Common myeloid progenitor, CD34-positive (primary cell): ENCODE data around the gene TNFRSF25.

ENCODE experiments used
- CTCF ChIA-PET: fragments of 350-600 bp; sonication (Branson Sonifier 250); formaldehyde crosslinking; loops from one replicate; lab custom pipeline; 2021; ENCODE audit warnings: antibody characterized with exemption; lab: Charles Lee
- POLR2A ChIA-PET: fragments of 350-600 bp; sonication (Branson Sonifier 250); formaldehyde crosslinking; loops from one replicate; lab custom pipeline; 2021; ENCODE audit warnings: antibody characterized with exemption; lab: Charles Lee
- DNase-seq, 3 donors: peaks; one replicate each; pipeline versions ENCODE4 v3.0.0 to v3.0.0-alpha.2; 2013
- H3K27ac ChIP-seq, 2 experiments: 1 replicate in 1 of 2; 2 replicates in 1 of 2; pipeline ENCODE4 v1.7.0; 2013; ENCODE audit warnings: inconsistent platforms in 2 of 2, low read length in 2 of 2, mild to moderate bottlenecking in 2 of 2, low read depth in 1 of 2, moderate library complexity in 1 of 2; ENCODE audit not compliant: severe bottlenecking in 2 of 2, insufficient read depth in 1 of 2, poor library complexity in 1 of 2
- H3K27me3 ChIP-seq, 5 experiments: replicated peaks in 2 of 5; 1 replicate in 3 of 5; 2 replicates in 2 of 5; pipeline versions ENCODE4 v1.6.1 to v1.7.0; 2013; ENCODE audit warnings: low read length in 4 of 5, mild to moderate bottlenecking in 2 of 5, moderate library complexity in 2 of 5, inconsistent platforms in 1 of 5; ENCODE audit not compliant: insufficient read depth in 5 of 5, control insufficient read depth in 4 of 5
- H3K36me3 ChIP-seq, 4 experiments: 1 replicate in 2 of 4; 2 replicates in 2 of 4; pipeline versions ENCODE4 v1.6.1 to v1.7.0; 2013; ENCODE audit warnings: low read length in 3 of 4, control low read depth in 1 of 4, mild to moderate bottlenecking in 1 of 4; ENCODE audit not compliant: control insufficient read depth in 4 of 4, insufficient read depth in 4 of 4
- H3K4me1 ChIP-seq, 4 experiments: 1 replicate in 3 of 4; 2 replicates in 1 of 4; pipeline versions ENCODE4 v1.6.1 to v1.7.1; 2013; ENCODE audit warnings: low read length in 3 of 4, mild to moderate bottlenecking in 3 of 4, control low read depth in 1 of 4, inconsistent platforms in 1 of 4, moderate library complexity in 1 of 4; ENCODE audit not compliant: control insufficient read depth in 4 of 4, insufficient read depth in 4 of 4; ENCODE audit errors: control extremely low read depth in 1 of 4
- H3K4me3 ChIP-seq, 7 experiments: 1 replicate in 4 of 7; 2 replicates in 3 of 7; pipeline versions ENCODE4 v1.5.1 to v1.7.0; 2013; ENCODE audit warnings: mild to moderate bottlenecking in 7 of 7, low read length in 6 of 7, moderate library complexity in 6 of 7, inconsistent platforms in 2 of 7, low read depth in 2 of 7, control low read depth in 1 of 7; ENCODE audit not compliant: insufficient read depth in 4 of 7, control insufficient read depth in 1 of 7; ENCODE audit errors: extremely low read depth in 1 of 7
- H3K9me3 ChIP-seq, 5 experiments: 1 replicate in 4 of 5; 2 replicates in 1 of 5; pipeline versions ENCODE4 v1.6.1 to v1.7.1; 2013; ENCODE audit warnings: low read length in 4 of 5, mild to moderate bottlenecking in 2 of 5, inconsistent platforms in 1 of 5, low read depth in 1 of 5, moderate library complexity in 1 of 5; ENCODE audit not compliant: control insufficient read depth in 4 of 5, insufficient read depth in 2 of 5; ENCODE audit errors: control extremely low read depth in 1 of 5
- WGBS: methylation state at CpG from one replicate; pipeline ENCODE4 v1.1.5; 2013; ENCODE audit not compliant: insufficient coverage; 5-methylcytosine and 5-hydroxymethylcytosine counted together

Gene TNFRSF25

DNA sequence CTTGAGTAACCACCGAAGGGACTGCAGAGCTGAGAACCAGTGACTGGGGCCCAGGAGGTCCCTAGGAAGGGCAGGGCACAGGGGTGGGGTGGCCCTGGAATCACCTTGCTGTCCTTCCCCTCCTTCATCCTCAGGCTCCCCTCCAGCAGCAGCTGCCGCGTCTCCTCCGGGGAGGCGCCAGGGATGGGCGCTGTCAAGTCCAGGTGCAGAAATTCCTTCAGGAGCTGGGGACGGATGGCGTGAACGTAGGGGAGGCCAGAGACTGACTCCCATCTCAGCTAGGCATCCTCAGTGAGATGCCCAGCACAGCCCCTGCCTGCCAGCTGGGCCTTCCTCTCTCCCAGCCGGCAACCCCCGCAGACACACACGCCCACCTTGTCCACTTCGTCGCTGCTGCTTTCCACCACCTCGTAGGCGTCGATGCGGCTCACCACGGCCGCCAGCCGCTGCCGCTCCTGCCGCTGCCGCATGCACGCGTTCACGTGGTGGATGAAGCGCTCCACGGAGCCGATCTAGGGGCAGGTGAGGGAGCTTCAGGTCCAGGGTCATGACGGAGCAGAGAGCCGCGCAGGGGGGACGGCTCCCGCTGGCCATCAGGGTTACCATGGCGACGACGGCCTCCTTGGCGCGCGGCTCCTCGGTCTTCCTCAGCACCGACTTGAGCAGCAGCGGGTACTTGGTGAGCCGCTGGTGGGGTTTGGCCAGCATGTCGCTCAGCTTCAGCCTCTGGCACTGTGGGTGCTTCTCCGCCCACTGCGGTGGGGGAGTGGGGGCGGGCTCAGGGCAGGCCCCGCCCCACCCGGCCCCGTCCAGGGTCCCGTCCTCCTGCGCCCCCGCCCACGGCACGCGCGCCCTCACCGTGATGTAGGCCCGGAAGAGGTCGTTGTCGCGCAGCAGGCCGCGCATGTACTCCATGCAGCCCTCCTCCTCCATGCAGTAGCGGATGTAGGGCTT, 4.4 kb upstream of the TNFRSF25 start:
- Histone ChIP-seq H3K9me3 (no peaks in the 10 kb centered on the region), H3K36me3 (no peaks in the 10 kb centered on the region), H3K4me3 (no peak overlapping the region), H3K27me3 (peaks cover 0 to 24% (median 0%) of the 10 kb centered on the region in 5 experiments), H3K4me1 (peaks cover 0 to 8% (median 7%) of the 10 kb centered on the region in 4 experiments), H3K27ac (no peak overlapping the region)
- DNase-seq: no peak
- CTCF ChIA-PET: interaction anchor here (1.2 kb wide), 1 partner anchor 16 kb away, joined by 4 read pairs; no protein-coding TSS in a partner anchor
- POLR2A ChIA-PET: no interaction called here
- 95% methylated on average over 63 of the region's 67 CpGs for WGBS

DNA sequence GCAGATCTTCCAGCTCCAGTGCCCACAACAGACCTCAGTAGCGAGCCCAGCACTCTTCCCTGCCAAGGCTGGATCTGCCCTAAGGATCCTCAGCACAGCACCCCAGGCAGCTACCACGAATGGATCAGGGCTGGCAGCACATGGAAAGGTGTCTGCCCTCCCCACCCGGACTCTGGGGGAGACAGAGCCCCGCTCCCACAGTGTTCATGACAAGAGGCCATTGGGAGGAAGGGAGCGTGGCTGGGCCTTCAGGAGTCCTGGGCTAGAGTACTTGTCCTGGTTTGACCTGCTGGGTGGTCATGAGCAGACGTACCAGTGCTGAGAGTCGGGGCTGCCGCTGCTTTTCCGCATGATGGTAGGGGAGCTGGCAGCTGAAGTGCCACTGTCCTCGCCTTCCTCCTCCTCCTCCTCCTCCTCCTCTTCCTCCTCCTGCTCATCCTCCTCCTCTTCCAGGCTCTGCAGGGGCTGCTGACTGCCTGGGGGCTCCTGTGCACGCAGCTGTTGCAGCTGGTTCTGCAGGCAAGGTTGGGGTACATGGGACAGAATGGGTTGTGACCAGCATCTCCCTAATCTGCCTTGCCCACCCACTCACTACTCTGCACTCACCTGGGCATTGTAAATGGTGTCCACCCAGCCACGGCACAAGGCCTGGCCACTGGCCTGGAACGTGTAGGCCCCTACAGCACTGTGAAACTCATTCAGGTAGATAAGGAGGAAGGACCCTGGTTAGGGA, 2.9 kb upstream of the TNFRSF25 start:
- peaks cover 0 to 17% (median 14%) of the 10 kb centered on the region in 4 experiments for H3K4me1 ChIP-seq
- peaks cover 0 to 29% (median 0%) of the 10 kb centered on the region in 5 experiments for H3K27me3 ChIP-seq
- POLR2A ChIA-PET: no interaction called here
- no peak for DNase-seq
- H3K4me3 ChIP-seq: no peak overlapping the region
- CTCF ChIA-PET: interaction anchor here (0.5 to 1.3 kb wide), 4 partner anchors 10 to 31 kb away, joined by 3 read pairs; no protein-coding TSS in a partner anchor
- H3K36me3 ChIP-seq: no peaks in the 10 kb centered on the region
- H3K9me3 ChIP-seq: no peaks in the 10 kb centered on the region
- over 99% methylated on average over 12 of the region's 13 CpGs for WGBS
- H3K27ac ChIP-seq: no peak overlapping the region

DNA sequence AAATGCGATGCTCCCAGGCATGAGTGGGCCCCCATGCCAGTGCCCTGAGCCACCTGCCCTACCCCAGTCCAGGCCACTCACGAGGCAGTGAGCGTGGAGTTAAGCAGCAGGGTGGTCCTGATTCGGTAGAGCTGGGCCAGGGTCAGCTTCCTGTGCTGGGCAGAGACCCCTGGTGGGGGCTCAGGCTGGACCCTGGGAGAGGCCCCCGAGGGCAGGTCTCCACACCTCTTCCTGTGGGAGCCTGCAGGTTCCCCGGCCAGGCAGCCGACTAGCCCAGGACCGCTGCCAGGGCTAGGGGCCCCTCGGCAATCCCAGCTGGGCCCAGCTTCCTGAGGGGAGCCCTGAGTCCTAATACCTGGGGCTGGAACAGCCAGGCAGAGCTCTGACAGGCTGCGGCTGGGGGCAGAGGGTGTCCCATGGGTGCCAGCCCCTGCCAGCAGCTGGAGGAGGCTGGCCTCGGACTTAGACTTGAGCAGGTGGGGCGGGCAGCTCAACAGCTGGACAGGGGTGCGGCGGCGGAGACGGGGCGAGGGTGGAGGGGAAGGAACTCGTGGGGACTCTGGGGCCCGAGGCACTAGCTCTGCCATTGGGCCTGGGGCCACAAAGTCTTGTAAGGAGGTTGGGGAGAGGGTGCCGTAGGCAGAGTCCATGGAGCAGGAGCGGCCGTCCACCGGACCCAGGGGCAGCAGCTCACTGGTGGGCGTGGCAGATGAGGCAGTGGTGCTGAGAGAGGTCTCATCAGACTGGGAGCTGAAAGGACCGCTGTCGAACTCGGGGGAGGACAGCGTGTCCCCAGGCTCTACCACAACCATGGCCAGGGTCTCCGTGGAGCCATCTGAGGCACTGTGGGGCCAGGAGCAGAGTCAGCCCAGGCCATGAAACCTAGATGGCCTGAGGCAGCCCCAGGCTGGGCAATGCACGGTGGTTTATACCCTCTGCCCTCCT, 2.0 kb upstream of the TNFRSF25 start:
- Histone ChIP-seq H3K4me3 (no peak overlapping the region), H3K27me3 (peaks cover 0 to 25% (median 0%) of the 10 kb centered on the region in 5 experiments), H3K4me1 (peaks cover 0 to 17% (median 14%) of the 10 kb centered on the region in 4 experiments), H3K36me3 (no peaks in the 10 kb centered on the region), H3K9me3 (no peaks in the 10 kb centered on the region), H3K27ac (no peak overlapping the region)
- POLR2A ChIA-PET: no interaction called here
- DNase-seq: no peak
- CTCF ChIA-PET: interaction anchor here (0.5 to 1.9 kb wide), 7 partner anchors 9 to 31 kb away, joined by 3 to 6 read pairs (median 3); no protein-coding TSS in a partner anchor
- 98% methylated on average over 20 of the region's 30 CpGs for WGBS

DNA sequence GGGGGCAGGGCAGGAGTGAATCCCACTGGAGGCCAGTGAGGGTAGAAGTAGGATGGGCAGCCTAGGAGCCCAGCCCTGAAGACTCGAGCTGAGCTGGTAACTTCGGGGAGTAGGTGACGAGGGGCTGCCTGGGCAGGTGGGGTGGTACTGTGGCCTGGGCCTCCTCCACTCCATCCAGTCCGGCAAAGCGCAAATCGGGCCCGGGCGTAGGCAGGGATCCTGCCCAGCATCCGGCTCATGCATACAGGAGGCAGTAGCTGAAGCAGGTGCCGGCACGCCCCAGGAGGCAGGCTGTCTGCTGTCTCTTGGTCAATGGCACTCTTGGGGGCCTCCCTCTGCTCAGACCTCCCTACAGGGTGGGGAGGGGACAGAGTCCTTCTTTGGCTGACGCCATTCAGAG, 1.3 kb upstream of the TNFRSF25 start:
- no peak overlapping the region for H3K27ac ChIP-seq
- WGBS: 95% methylated on average over 11 of the region's 12 CpGs

DNA sequence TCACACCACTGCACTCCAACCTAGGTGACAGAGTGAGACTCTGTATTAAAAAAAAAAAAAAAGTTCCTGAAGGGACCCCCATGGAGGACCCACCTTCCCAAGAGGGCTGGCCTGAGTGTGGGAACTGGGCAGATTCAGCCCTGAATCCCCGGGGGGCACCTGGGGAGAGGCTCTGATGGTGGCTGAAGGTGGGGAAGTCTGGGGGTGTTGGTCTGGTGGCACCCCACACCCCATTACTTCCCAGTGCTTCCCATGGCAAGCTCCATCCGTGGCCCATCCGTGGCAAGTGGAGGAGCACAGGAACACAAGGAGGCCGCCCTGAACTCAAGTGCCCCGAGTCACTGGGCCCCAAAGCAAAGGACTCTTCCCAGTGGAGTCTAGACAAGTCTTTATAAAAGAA, 778 bp upstream of the TNFRSF25 start:
- peaks cover 0 to 17% (median 14%) of the 10 kb centered on the region in 4 experiments for H3K4me1 ChIP-seq
- H3K27me3 ChIP-seq: peaks cover 0 to 25% (median under 1%) of the 10 kb centered on the region in 5 experiments
- H3K27ac ChIP-seq: no peak overlapping the region
- H3K36me3 ChIP-seq: peaks cover 0 to 5% (median 0%) of the 10 kb centered on the region in 4 experiments
- no peak overlapping the region for H3K4me3 ChIP-seq
- no peak for DNase-seq
- ChIA-PET CTCF (interaction anchor here (1.0 to 1.9 kb wide), 5 partner anchors 11 to 23 kb away, joined by 3 to 6 read pairs (median 4); no protein-coding TSS in a partner anchor), POLR2A (interaction anchor here (0.6 kb wide), 1 partner anchor 469 kb away, joined by 5 read pairs; no protein-coding TSS in a partner anchor)
- no peaks in the 10 kb centered on the region for H3K9me3 ChIP-seq
- 100% methylated on average over 3 of the region's 5 CpGs for WGBS

More for the DNA sequence above, 1.3 kb upstream of the TNFRSF25 start:
- no peak for DNase-seq
- POLR2A ChIA-PET: no interaction called here
- peaks cover 0 to 17% (median 14%) of the 10 kb centered on the region in 4 experiments for H3K4me1 ChIP-seq
- H3K36me3 ChIP-seq: peaks cover 0 to under 1% (median 0%) of the 10 kb centered on the region in 4 experiments
- peaks cover 0 to 25% (median 0%) of the 10 kb centered on the region in 5 experiments for H3K27me3 ChIP-seq
- no peaks in the 10 kb centered on the region for H3K9me3 ChIP-seq
- H3K4me3 ChIP-seq: no peak overlapping the region
- CTCF ChIA-PET: interaction anchor here (1.0 to 1.9 kb wide), 5 partner anchors 11 to 23 kb away, joined by 3 to 6 read pairs (median 4); no protein-coding TSS in a partner anchor

DNA sequence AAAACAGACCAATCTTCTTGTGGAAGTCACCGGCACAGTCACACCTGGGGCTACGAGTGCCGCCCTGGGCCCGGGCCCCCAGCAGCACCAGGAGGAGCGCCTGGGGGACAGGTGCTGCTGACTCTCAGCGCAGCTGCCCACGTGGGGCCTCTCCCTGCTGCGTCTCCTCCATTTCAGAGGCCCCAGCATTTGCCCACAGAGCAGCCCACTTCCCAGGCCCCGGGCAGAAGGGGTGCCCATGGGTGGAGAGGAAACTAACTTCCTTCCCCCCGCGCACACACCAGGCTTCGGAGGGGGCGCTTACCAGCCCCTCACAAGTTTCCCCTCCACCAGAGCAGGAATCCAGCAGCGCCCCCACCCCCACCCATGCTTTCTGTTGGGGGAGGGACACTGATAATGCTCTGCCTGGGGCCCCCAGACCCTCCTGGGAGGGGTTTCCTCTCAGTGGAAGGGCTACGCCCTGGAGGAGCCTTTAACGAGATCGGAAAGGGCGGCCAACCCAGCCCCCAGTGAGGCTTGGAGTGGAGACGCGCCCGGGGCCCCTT, 440 bp downstream of the TNFRSF25 start:
- peaks cover 0 to 21% (median 17%) of the 10 kb centered on the region in 4 experiments for H3K4me1 ChIP-seq
- ChIA-PET CTCF (no interaction called here), POLR2A (no interaction called here)
- peaks cover 0 to 37% (median 4%) of the 10 kb centered on the region in 5 experiments for H3K27me3 ChIP-seq
- peak overlapping the region; percentile 13 to 68 (median 48) for H3K4me3 ChIP-seq
- WGBS: 0% methylated on average over 8 of the region's 21 CpGs
- H3K9me3 ChIP-seq: no peaks in the 10 kb centered on the region
- H3K27ac ChIP-seq: no peak overlapping the region
- H3K36me3 ChIP-seq: peaks cover 0 to 5% (median 0%) of the 10 kb centered on the region in 4 experiments
- peak in 2 of 3 donors; percentile 38 to 60 for DNase-seq
